ENCODE results near the gene NME7. TPM values are rescaled to one million over a fixed set of nuclear protein-coding genes. Genes with fewer than 3 reads are reported as not detected.

NME7 gene
- total RNA-seq, 2 donors from 2014 or later, result 4.1 to 4.8 TPM

DNA sequence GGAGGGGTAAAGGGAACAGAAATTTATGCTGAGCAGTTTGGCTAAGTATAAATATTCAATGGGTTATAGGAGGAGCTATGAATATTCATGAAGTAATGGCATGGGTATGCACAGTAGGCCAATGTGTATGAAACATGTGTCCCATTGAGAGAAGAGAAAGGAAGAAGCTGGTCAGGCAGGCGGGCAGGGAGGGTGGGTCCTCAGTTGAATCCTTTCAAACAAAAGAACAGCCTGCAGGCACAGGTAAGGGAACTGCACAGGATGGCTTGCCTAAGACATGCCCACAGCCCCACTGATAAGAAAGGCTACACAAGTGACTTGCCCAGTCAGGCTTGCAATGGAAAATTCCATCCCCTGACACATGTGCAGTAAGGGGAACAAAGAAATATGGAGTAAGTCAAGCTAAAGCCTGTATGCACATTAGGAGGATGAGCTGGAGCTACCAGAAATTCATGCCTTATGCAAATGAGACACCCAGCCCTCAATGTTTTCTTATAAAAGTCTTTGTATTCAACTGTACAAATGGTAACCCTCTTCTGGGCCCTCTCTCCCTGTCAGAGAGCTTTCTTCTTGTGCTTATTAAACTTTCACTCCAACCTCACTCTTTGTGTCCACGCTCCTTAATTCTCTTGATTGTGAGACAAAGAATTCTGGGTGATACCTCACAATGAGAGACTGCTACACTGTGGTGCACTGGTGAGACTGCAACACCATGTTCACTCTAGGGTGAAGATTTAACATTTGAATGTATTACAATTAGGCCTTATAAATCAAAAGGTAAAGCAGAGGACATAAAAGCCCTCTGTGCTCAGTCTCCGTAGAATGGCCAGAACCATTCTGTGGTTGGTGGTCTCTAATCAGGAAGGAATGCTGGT, 164.6 kb downstream of the NME7 start:
- no peak for TF ChIP-seq CTCF (IDR thresholded peaks at IDR 0.05)
- DNase-seq, result no peak
- H3K27me3 ChIP-seq, result no peaks in the 10 kb centered on the region
- no peaks in the 10 kb centered on the region for H3K9me3 ChIP-seq
- H3K9ac ChIP-seq (ENCODE audit: low read depth in 2 of 2, low read length in 2 of 2), result no peak overlapping the region
- H3K4me3 ChIP-seq, result no peak overlapping the region
- H3K36me3 ChIP-seq, result no peaks in the 10 kb centered on the region
- no peak overlapping the region for H3K27ac ChIP-seq
- no peaks in the 10 kb centered on the region for H3K4me1 ChIP-seq
- intact Hi-C loops (cut with DNase I), result no loop called here

GRCh38 chr1:169201084-169201619, 166.4 kb downstream of the NME7 start:
- Histone ChIP-seq H3K4me1 (no peaks in the 10 kb centered on the region), H3K27ac (no peak overlapping the region), H3K27me3 (no peaks in the 10 kb centered on the region), H3K4me3 (no peak overlapping the region), H3K36me3 (no peaks in the 10 kb centered on the region), H3K9ac (ENCODE audit: low read depth in 2 of 2, low read length in 2 of 2) (no peak overlapping the region), H3K9me3 (no peaks in the 10 kb centered on the region)
- intact Hi-C loops (cut with DNase I), result no loop called here
- no peak for TF ChIP-seq CTCF (IDR thresholded peaks at IDR 0.05)
- no peak for DNase-seq

DNA sequence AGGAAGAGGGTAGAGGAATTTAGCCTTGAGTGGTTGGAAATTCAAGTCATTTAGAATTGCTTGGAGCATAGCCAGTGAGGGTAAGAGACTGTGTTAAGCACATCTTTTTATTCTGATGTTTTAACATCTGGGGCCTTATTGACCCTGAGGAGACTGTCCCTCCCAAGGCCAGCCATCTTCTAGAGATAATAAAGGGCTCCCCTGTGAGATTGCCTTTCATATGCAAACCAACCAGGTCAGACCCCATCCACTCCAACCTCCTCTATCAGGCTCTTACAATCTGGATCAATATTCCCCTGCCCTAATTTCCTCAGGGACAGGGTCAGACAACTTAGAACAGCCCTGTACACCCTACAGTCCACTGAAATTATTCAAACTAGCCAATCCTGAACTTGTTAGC, 167.3 kb downstream of the NME7 start:
- no peak overlapping the region for H3K27ac ChIP-seq
- intact Hi-C loops (cut with DNase I), result no loop called here
- no peaks in the 10 kb centered on the region for H3K9me3 ChIP-seq
- H3K4me1 ChIP-seq, result no peaks in the 10 kb centered on the region
- H3K27me3 ChIP-seq, result no peaks in the 10 kb centered on the region
- no peak overlapping the region for H3K4me3 ChIP-seq
- H3K9ac ChIP-seq (ENCODE audit: low read depth in 2 of 2, low read length in 2 of 2), result no peak overlapping the region
- no peak for TF ChIP-seq CTCF (IDR thresholded peaks at IDR 0.05)
- no peak for DNase-seq
- no peaks in the 10 kb centered on the region for H3K36me3 ChIP-seq

- intact Hi-C loops (cut with DNase I), result no loop called here
- Histone ChIP-seq H3K9ac (ENCODE audit: low read depth in 2 of 2, low read length in 2 of 2) (no peak overlapping the region), H3K4me3 (no peak overlapping the region), H3K4me1 (no peaks in the 10 kb centered on the region), H3K9me3 (no peaks in the 10 kb centered on the region), H3K27ac (no peak overlapping the region), H3K27me3 (no peaks in the 10 kb centered on the region), H3K36me3 (no peaks in the 10 kb centered on the region)
- no peak for TF ChIP-seq CTCF (IDR thresholded peaks at IDR 0.05)
- no peak for DNase-seq
Measured at GRCh38 chr1:169196581-169196980, 171.0 kb downstream of the NME7 start.

GRCh38 chr1:169196161-169196560, 171.4 kb downstream of the NME7 start:
- TF ChIP-seq CTCF (IDR thresholded peaks at IDR 0.05), result no peak
- intact Hi-C loops (cut with DNase I), result no loop called here

More at GRCh38 chr1:169196161-169196560, 171.4 kb downstream of the NME7 start:
- Histone ChIP-seq H3K36me3 (no peaks in the 10 kb centered on the region), H3K9me3 (no peaks in the 10 kb centered on the region), H3K9ac (ENCODE audit: low read depth in 2 of 2, low read length in 2 of 2) (no peak overlapping the region), H3K27ac (no peak overlapping the region), H3K4me3 (no peak overlapping the region), H3K27me3 (no peaks in the 10 kb centered on the region), H3K4me1 (no peaks in the 10 kb centered on the region)
- no peak for DNase-seq
